GM18526 (cell line): Measurements from ENCODE around the gene NPFFR1.
A peak's percentile ranks its signal among the peaks of the same experiment; 100 is the strongest.

Experiments used
- POLR2A ChIP-seq: IDR thresholded peaks from 3 replicates; pipeline ENCODE4 v1.6.1; 2011; ENCODE audit not compliant: insufficient read length; ENCODE audit errors: extremely low read depth

NPFFR1 gene

DNA sequence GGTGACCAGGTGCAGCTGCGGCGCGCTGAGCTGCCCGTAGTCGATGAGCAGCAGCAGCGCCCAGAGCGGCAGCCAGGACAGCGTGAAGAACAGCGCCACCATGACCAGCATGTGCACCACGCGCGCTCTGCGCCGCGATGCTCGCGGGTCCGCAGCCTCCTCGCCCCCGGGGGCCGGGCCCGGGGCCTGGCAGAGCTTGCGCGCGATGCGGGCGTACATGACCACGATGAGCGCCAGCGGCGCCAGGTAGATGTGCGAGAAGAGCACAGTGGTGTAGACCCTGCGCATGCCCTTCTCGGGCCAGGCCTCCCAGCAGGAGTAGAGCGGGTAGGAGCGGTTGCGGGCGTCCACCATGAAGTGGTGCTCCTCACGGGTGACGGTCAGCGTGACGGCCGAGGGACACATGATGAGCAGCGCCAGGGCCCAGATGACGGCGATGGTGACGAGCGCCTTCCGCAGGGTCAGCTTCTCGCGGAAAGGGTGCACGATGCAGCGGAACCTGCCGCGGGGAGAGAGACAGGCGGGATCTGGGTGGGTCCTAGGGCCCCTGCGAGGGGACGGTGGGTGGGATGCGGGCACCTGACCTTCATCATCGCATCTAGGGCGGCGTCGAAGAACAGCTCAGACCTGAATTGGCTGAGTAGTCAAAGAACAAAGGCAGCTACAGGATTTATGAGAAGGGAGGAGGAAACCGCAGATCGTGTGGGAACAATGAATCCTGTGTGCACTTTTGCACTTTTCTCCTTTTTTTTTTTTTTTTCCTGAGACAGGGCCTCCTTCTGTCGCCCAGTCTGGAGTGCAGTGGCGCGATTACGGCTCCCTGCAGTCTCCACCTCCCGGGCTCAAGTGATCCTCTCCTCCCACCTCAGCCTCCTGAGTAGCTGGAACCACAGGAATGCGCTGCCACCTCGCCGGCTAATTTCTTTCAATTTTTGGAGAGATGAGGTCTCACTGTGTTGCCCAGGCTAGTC is 28.2 kb downstream of the NPFFR1 start:
- no peak for TF ChIP-seq POLR2A

DNA sequence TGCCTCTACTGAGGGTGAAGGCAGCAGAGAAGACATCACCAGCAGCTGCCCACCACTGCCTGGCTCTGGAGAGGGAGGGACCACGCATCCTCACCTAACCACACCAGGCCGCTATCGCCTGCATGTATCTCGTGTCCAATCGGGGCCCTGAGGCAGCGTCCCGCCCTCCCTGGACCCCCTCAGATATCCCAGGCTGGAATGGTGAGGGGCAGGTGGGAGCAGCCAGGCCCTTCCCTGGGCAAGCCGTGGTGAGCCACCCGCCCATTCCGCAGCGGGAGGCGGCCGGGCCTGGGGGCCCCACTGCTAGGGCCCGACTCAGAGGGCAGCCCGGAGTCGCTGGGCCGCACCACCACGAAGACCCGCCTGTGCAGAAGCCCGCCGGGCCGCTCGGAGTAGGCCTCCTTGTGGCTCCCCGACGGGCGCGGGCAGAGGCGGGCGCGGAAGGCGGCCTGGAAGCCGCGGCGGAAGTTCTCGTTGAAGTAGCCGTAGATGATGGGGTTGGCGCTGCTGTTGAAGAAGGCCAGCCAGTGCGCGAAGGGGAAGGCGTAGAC is 29.0 kb downstream of the NPFFR1 start:
- TF ChIP-seq POLR2A: no peak

DNA sequence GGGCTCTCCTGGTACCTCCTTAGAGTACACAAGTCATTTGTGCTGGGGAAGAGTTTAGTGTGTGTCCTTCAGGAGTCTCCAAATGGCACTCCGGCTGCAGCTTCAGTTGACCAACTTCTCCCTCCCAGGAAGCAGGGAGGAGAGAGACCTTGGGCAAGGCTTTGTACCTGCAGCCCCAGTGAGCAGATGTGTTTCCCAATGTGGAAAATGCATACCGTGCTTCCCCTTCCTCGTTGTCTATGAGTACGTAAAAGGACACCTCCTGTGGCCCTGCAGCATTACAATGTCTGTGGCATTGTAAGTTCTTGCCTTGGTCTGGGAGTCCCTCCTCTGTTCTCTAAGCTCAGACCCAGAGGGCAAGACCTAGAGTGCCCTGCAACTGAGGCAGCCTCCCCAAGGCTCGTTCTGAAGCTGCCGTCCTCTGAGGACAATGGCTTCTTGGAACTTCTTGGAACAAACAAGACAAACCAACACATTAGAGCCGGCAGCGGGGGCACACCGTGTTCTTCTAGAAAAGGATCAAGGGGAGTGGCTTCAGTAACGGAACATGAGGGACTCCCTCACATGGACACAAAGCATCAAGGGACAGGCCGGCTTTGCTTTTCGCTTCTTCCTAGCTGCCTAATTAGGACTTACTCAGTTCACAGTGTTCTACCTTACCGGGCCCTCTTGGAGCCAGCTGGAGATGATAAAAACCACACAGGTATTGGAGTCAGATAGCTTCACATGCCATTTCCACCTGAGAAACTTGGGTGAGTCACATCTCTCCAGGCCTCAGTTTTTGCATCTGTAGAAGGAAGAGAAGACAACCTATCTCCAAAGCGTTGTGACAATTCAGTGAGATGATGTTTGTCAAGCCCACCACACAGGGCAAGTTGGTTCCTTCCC is 29.7 kb downstream of the NPFFR1 start:
- TF ChIP-seq POLR2A: no peak

DNA sequence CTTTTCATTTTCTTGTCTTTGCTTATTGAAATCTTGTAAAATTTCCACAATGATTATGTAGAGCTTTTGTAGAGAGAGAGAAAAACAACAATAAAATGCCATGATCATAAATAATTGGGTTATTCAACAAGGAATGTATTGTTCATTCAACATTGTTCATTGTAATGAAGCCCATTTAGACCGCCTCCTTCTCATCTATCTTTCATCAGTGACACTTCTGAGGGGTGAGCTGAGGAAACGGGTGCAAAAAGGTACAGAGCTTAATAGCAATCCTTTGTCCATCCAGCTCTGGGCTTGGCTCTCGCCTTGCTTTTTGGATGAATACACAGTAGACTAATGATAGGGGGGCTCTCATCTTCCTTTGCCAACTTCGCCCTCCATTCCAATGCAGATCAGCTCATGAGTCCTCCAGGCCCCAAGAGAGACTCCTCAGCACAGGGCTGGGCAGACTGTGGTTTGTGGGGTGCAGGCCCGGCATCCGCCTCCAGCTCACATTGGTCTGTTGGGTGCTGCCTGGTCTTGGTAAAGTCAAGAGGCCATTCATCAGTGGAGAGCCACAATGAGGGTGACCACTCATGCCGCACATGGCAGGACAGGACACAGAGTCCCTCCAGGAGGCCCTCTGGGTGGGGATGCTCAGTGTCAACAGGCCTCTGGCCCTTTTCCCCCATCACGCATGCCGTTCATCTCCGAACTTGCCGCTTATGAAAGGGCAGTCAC is 32.7 kb downstream of the NPFFR1 start:
- TF ChIP-seq POLR2A: no peak

DNA sequence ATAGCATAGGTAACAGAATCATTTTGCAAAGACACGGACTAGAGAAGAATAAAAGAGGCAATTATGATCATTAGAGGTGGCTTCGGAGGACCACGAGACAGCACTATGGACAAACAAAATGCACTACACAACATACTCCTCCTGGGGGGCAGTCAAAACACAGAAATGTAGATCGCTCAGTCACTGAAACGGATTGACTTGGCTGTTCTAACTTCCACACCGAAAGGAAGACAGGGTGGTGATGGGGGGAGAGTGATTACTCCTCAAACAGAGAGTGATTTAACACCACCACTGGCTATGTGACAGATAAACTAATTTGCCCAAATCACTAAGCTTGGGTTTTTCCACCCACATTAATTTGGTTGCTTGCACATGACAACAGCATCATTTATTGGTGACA is 36.4 kb downstream of the NPFFR1 start:
- no peak for TF ChIP-seq POLR2A

DNA sequence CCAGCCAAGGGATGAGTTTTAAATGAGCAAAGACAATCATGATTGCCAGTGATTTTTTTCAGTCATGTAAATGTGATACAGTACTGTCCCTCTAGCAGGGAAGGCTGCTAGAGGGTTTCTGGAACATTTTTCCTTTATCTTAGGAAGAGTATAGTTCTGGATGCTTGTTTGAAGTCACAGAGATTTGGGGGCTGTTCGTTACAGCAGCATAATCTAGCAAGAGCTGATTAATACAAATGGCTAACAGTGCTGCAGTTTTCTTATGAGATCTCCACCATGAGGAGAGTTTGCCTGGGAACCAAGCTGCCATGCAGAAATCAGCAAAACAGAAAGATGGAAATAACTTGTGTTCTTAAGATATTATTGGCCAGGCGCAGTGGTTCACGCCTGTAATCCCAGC is 42.7 kb downstream of the NPFFR1 start:
- TF ChIP-seq POLR2A: no peak

DNA sequence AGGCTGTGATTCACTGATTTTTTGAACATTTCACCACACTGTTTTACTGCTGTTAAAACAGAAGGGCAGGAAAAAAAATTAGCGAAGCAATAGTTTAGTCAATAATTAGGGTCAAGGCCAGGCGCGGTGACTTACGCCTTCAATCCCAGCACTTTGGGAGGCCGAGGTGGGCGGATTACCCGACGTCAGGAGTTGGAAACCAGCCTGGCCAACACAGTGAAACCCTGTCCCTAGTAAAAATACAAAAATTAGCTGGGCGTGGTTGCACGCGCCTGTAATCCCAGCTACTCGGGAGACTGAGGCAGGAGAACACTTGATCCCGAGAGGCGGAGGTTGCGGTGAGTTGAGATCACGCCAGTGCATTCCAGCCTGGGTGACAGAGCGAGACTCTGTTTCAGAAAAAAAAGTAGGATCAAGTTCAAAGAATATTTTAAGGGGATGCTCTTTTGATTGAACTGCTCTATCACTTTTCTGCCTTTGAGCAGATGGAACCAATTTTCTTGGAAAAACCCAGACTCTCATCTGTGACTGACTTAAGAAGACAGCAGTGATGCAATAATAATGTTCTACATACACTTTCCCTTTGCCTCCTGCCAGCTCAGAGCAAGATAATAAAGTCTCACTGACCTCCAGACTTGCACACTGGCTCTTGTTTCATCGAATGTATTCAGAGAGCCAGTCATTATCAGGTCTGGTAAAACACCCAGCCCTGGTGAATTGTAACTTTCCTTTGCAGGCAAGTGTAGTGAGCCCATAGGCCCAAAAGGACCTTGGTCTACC is 48.9 kb downstream of the NPFFR1 start:
- no peak for TF ChIP-seq POLR2A

DNA sequence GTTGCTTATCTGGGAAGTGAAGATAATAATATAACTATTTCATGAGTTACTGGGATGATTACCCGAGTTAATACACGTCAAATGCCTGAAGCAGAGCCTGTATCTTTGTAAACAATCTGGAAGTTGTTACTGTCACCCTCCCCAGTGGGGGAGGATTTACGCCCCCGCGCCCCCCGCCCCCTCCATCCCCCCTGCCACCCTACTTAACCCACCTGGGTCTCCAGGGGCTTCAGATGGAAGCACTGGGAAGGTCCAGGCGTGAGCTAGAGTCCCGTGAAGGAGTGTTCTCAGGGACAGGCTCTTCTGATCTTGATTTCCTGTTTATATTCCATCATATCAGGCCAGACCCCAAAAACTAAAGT is 49.9 kb downstream of the NPFFR1 start:
- no peak for TF ChIP-seq POLR2A

DNA sequence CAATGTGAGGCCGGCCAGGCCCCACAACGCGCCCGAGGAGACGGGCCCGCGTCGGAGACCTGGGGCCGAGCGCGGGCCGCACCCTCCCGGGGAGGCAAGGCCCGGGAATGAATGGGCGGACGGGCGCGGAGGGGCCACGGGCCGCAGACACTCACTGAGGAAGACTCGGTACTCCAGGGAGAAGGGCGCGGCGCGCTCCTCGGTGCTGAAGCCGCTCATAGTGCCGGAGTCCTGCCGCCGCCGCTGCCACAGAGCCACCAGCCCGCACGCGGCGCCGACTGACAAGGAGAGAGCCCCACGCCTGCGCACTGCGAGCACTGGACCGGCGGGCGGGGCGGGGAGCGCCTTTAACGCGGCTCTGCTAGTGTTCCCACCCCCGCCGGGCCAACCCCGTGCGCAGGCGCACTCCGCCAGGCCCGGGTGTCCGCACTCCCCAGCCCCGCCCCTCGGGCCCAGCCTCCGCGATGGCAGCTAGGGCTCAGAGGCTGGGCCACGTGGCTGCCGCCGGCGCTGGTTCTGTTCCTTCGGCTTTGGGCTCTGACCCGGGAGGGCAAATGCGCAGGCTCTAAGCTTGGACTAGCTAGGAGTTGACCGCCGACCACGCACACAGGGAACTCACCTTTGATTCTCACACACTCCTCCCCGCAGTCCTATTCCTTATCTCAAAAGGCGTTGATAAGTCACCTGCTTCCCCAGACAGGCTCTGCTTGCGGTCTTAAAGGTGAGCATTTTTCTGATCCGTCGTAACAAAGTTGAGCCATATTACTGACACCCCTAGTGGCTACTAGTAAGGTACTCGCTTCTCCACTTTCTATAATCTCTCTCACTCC is 50.5 kb downstream of the NPFFR1 start, which contains the start of gene PPA1:
PPA1 (minus strand) TSS at position 321 of the 830 bp plus-strand sequence; CDS start at position 219, 102 bp downstream.
- peak; percentile 96 for TF ChIP-seq POLR2A

DNA sequence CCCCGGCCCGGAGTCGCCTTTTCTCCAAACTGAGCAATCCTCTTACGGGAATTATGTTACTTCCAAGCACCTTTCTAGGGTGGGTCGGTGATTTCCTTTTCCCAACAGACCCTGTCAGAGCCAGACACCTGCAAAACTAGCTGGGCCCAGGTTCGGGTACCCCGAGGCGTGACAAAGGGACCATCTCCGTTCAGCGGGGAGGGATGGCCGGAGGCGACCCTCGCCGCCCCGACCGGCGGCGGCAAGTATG is 51.0 kb downstream of the NPFFR1 start:
- no peak for TF ChIP-seq POLR2A

DNA sequence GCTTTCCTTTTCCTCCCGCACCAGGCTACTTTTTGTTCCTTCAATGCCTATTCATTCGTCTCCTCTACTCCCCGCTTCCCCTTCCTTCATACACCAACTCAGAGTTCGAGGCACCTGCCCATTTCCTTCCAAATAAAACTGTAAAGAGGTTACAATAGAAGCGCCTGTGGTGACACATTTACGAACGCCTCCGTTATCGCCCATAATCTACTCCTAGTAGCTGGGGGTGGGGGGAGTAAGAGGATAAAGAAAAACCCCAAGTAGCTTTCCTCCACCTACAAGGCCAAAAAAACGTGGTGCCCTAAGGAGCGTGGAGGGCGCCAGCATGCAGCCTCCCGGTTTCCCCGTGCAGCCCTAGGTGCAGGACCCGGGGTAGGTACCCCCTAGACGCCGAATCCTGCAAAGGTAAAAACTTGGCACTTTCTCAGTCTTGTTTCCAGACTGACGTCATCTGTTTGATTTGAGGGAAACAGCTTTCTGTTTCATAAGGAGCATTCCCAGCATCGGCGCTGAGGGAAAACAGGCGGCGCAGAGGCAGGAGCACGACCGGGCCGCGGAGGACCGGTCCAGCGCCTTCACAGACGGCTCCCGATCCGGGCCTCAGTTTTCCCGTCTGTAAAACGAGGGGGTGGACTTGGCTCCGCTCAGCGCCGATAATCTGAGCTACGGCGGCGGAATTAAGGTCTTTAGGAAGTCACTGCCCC is 51.5 kb downstream of the NPFFR1 start:
- no peak for TF ChIP-seq POLR2A

DNA sequence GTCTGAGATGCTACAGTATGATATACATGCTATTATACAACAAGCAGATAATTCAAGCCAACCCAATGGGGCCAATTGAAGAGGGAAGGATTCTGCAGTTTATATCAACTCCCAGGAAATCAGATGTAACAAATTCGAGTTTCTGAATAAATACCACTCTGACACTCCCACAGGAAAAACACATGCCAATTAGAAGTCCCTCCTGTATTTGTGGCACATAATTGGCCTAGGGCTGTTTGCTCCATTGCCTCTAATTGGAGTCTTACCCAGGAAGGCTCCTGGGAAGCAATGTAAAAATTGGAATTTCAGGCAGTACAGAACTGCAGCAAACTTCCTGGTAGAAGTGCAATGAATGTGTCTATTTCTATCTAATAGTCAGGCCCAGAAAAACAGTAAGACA is 55.3 kb downstream of the NPFFR1 start:
- no peak for TF ChIP-seq POLR2A
